DMS53 treated with DMSO at 0.1 percent for 48 hours (cell line): Measurements from ENCODE around the gene MYBBP1A.

Experiments used
- DNase-seq: peaks from one replicate; lab custom pipeline; 2025; ENCODE audit not compliant: unreplicated experiment; lab: John Stamatoyannopoulos, UW

The MYBBP1A gene

GRCh38 chr17:4572131-4572530 is 16.9 kb upstream of the MYBBP1A start:
- no peak for DNase-seq

- no peak for DNase-seq
Measured at GRCh38 chr17:4569591-4569990, 14.4 kb upstream of the MYBBP1A start.

- peak; percentile 31 for DNase-seq
Measured at GRCh38 chr17:4566785-4567184, 11.6 kb upstream of the MYBBP1A start.

GRCh38 chr17:4565209-4566141 is 10.3 kb upstream of the MYBBP1A start:
- DNase-seq: peak; percentile 78

GRCh38 chr17:4562015-4562969 is 7.1 kb upstream of the MYBBP1A start:
- no peak for DNase-seq

- no peak for DNase-seq
Measured at GRCh38 chr17:4560837-4561256, 5.7 kb upstream of the MYBBP1A start.

- no peak for DNase-seq
Measured at GRCh38 chr17:4560421-4560820, 5.2 kb upstream of the MYBBP1A start, which contains the start of gene GGT6. Gene GGT6, minus strand, starts transcription at chr17:4560577. Its CDS starts 56 bp downstream, at chr17:4560521.

GRCh38 chr17:4559966-4560365 is 4.8 kb upstream of the MYBBP1A start:
- no peak for DNase-seq

GRCh38 chr17:4559139-4559791 is 4.1 kb upstream of the MYBBP1A start:
- no peak for DNase-seq

GRCh38 chr17:4558347-4558971 is 3.3 kb upstream of the MYBBP1A start:
- DNase-seq: no peak

- DNase-seq: no peak
Measured at GRCh38 chr17:4557626-4558346, 2.6 kb upstream of the MYBBP1A start.

- DNase-seq: no peak
Measured at GRCh38 chr17:4556996-4557395, 1.8 kb upstream of the MYBBP1A start.

- no peak for DNase-seq
Measured at GRCh38 chr17:4555873-4556759, 932 bp upstream of the MYBBP1A start.

GRCh38 chr17:4554441-4554996 is 665 bp downstream of the MYBBP1A start:
- DNase-seq: no peak

GRCh38 chr17:4553669-4554068 is 1.5 kb downstream of the MYBBP1A start:
- no peak for DNase-seq

GRCh38 chr17:4551796-4552525 is 3.2 kb downstream of the MYBBP1A start:
- no peak for DNase-seq

GRCh38 chr17:4551141-4551540 is 4.0 kb downstream of the MYBBP1A start:
- DNase-seq: no peak

GRCh38 chr17:4550534-4551039 is 4.6 kb downstream of the MYBBP1A start:
- DNase-seq: no peak
